Brain microvascular endothelial cell (primary cell): ENCODE results near the gene CSK.

Source experiments
- DNase-seq: peaks from one replicate; pipeline ENCODE4 v3.0.0-alpha.2; 2020
- H3K27ac ChIP-seq: fragments of 250-450 bp; sonication (Bioruptor Pico); 2 replicates; pipeline ENCODE4 v1.5.1; 2020; ENCODE audit warnings: mild to moderate bottlenecking, moderate library complexity
- H3K27me3 ChIP-seq: fragments of 250-450 bp; sonication (Bioruptor Pico); replicated peaks from 2 replicates; pipeline ENCODE4 v1.5.1; 2020; ENCODE audit warnings: mild to moderate bottlenecking
- H3K36me3 ChIP-seq: fragments of 250-450 bp; sonication (Bioruptor Pico); replicated peaks from 2 replicates; pipeline ENCODE4 v1.5.1; 2020; ENCODE audit warnings: mild to moderate bottlenecking
- H3K4me3 ChIP-seq: 2 replicates; pipeline ENCODE4 v1.5.1; 2011; ENCODE audit warnings: low read depth, mild to moderate bottlenecking, control low read depth, low read length, moderate library complexity
- in situ Hi-C: cut with HindIII; loops from 2 replicates; pipeline ENCODE4 v1.10.0; 2017; ENCODE audit warnings: low sequenced_read_pairs, low pct_ligation_motif_present
- TF ChIP-seq, protein P1 (sequence below): IDR thresholded peaks from 2 replicates; pipeline ENCODE4 v1.5.1; 2011; ENCODE audit warnings: low read depth, mild to moderate bottlenecking, moderate library complexity, low read length, control low read depth, inconsistent platforms; ENCODE audit errors: missing control alignments

The CSK gene

GRCh38 chr15:74754593-74755215 is 27.2 kb upstream of the CSK start:
- TF ChIP-seq, protein P1, sequence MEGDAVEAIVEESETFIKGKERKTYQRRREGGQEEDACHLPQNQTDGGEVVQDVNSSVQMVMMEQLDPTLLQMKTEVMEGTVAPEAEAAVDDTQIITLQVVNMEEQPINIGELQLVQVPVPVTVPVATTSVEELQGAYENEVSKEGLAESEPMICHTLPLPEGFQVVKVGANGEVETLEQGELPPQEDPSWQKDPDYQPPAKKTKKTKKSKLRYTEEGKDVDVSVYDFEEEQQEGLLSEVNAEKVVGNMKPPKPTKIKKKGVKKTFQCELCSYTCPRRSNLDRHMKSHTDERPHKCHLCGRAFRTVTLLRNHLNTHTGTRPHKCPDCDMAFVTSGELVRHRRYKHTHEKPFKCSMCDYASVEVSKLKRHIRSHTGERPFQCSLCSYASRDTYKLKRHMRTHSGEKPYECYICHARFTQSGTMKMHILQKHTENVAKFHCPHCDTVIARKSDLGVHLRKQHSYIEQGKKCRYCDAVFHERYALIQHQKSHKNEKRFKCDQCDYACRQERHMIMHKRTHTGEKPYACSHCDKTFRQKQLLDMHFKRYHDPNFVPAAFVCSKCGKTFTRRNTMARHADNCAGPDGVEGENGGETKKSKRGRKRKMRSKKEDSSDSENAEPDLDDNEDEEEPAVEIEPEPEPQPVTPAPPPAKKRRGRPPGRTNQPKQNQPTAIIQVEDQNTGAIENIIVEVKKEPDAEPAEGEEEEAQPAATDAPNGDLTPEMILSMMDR, result no peak
- no peak for DNase-seq
- in situ Hi-C loops, result loop anchor here (25.0 kb wide), 1 partner anchor 392 kb away; the partner anchor contains the start of gene CYP11A1
- Histone ChIP-seq H3K27ac (no peak overlapping the region), H3K4me3 (no peak overlapping the region), H3K27me3 (no peaks in the 10 kb centered on the region), H3K36me3 (no peaks in the 10 kb centered on the region)

- H3K4me3 ChIP-seq, result no peak overlapping the region
- in situ Hi-C loops, result loop anchor here (25.0 kb wide), 1 partner anchor 396 kb away; the partner anchor contains the start of gene CYP11A1
- no peaks in the 10 kb centered on the region for H3K36me3 ChIP-seq
- no peak overlapping the region for H3K27ac ChIP-seq
- no peaks in the 10 kb centered on the region for H3K27me3 ChIP-seq
- no peak for DNase-seq
- TF ChIP-seq, protein P1, result no peak
Observed at GRCh38 chr15:74758736-74759135, 23.1 kb upstream of the CSK start.

- Histone ChIP-seq H3K27me3 (no peaks in the 10 kb centered on the region), H3K4me3 (no peak overlapping the region), H3K27ac (no peak overlapping the region), H3K36me3 (no peaks in the 10 kb centered on the region)
- in situ Hi-C loops, result loop anchor here (25.0 kb wide), 1 partner anchor 400 kb away; the partner anchor contains the start of gene CYP11A1
- no peak for DNase-seq
- TF ChIP-seq, protein P1, result no peak
Observed at GRCh38 chr15:74762791-74763150, 19.1 kb upstream of the CSK start.

- H3K27me3 ChIP-seq, result no peaks in the 10 kb centered on the region
- no peak overlapping the region for H3K4me3 ChIP-seq
- H3K36me3 ChIP-seq, result no peaks in the 10 kb centered on the region
- in situ Hi-C loops, result loop anchor here (25.0 kb wide), 1 partner anchor 401 kb away; the partner anchor contains the start of gene CYP11A1
- TF ChIP-seq, protein P1, result no peak
- no peak overlapping the region for H3K27ac ChIP-seq
- DNase-seq, result no peak
Observed at GRCh38 chr15:74763416-74763815, 18.5 kb upstream of the CSK start.

DNA sequence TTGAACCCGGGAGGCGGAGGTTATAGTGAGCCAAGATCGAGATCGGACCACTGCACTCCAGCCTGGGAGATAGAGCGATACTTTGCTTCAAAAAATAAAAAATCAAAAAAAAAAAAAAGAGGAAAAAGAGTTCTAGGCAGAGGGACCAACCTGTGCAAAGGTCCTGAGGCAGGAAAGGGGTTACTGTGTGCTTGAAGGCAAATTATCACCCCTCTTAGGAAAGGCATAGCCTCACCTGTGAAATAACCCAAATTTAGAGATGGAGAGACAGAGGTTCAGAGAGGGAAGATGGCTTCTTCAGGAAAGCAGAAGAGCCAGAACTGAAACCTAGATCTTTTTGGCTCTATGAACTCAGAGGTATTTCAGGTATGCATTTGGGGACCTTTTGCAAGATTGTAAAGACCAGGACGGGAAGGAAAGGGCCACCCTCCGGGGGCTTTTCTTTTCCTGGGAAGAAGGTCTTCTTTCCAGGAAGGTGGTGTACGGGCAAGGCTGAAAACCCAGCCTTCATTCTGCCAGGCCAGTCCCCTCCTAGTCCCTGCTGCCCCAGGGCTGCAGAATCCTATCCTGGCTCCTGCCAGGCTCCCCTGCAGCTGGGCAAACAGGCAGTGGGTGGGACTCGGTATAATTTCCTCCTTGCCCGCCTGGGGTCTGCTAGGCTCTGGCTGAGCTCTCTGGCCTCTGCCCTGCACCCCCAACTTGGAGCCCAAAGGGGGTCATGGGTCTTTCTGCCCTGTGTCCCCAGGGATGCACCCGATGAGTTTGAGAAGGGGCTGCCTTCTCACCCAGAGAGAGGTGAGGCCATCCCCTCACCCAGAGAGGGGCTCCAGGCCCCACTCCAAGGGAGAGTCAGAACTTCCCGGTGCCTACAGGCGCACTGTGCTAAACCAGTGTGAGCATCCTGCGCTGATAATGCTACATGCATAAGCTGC is 14.4 kb upstream of the CSK start:
- no peaks in the 10 kb centered on the region for H3K36me3 ChIP-seq
- H3K27ac ChIP-seq, result no peak overlapping the region
- H3K27me3 ChIP-seq, result no peaks in the 10 kb centered on the region
- no peak for DNase-seq
- in situ Hi-C loops, result loop anchor here (5.0 to 25.0 kb wide), 2 partner anchors 135 to 405 kb away; partner anchors contain the start of gene CYP11A1
- TF ChIP-seq, protein P1, result no peak
- no peak overlapping the region for H3K4me3 ChIP-seq
